ENCODE results near the gene MSH6. TPM values are rescaled to one million over a fixed set of nuclear protein-coding genes. Genes with fewer than 3 reads are reported as not detected.

Gene MSH6
- total RNA-seq, 1 experiment from 2014 or later: 98.0 TPM

DNA sequence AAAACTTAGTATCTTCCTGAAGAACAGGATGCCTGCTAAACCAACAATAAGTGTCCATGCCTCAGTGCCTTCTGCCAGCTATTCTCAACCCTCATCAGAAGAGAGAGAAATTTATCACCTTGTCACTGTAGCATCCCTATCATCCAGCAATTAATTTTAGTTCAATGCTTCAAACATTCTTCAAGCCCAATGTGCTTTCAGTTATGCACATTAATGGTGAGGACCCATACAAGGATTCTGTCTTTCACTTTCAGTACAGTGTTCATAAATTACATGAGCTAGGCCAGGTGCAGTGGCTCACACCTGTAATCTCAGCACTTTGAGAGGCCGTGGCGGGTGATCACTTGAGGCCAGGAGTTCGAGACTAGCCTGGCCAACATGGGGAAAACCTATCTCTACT is 47.0 kb upstream of the MSH6 start:
- H3K9me3 ChIP-seq (ENCODE audit: control insufficient read depth, insufficient read depth, low read depth, low read length): no peaks in the 10 kb centered on the region
- TF ChIP-seq, protein P1, sequence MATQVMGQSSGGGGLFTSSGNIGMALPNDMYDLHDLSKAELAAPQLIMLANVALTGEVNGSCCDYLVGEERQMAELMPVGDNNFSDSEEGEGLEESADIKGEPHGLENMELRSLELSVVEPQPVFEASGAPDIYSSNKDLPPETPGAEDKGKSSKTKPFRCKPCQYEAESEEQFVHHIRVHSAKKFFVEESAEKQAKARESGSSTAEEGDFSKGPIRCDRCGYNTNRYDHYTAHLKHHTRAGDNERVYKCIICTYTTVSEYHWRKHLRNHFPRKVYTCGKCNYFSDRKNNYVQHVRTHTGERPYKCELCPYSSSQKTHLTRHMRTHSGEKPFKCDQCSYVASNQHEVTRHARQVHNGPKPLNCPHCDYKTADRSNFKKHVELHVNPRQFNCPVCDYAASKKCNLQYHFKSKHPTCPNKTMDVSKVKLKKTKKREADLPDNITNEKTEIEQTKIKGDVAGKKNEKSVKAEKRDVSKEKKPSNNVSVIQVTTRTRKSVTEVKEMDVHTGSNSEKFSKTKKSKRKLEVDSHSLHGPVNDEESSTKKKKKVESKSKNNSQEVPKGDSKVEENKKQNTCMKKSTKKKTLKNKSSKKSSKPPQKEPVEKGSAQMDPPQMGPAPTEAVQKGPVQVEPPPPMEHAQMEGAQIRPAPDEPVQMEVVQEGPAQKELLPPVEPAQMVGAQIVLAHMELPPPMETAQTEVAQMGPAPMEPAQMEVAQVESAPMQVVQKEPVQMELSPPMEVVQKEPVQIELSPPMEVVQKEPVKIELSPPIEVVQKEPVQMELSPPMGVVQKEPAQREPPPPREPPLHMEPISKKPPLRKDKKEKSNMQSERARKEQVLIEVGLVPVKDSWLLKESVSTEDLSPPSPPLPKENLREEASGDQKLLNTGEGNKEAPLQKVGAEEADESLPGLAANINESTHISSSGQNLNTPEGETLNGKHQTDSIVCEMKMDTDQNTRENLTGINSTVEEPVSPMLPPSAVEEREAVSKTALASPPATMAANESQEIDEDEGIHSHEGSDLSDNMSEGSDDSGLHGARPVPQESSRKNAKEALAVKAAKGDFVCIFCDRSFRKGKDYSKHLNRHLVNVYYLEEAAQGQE (IDR thresholded peaks at IDR 0.05; ENCODE audit: insufficient read depth in 1 of 2, low read depth in 2 of 2, low read length in 1 of 2): no peak
- TF ChIP-seq SIN3A (IDR thresholded peaks at IDR 0.05; ENCODE audit: borderline replicate concordance, insufficient read depth, low read depth, low read length): no peak
- TF ChIP-seq POLR2AphosphoS5 (IDR thresholded peaks at IDR 0.05; ENCODE audit: low read depth, low read length): no peak
- TF ChIP-seq TCF7L2 (IDR thresholded peaks at IDR 0.05; ENCODE audit: low read depth, low read length): no peak
- TF ChIP-seq, protein P2, sequence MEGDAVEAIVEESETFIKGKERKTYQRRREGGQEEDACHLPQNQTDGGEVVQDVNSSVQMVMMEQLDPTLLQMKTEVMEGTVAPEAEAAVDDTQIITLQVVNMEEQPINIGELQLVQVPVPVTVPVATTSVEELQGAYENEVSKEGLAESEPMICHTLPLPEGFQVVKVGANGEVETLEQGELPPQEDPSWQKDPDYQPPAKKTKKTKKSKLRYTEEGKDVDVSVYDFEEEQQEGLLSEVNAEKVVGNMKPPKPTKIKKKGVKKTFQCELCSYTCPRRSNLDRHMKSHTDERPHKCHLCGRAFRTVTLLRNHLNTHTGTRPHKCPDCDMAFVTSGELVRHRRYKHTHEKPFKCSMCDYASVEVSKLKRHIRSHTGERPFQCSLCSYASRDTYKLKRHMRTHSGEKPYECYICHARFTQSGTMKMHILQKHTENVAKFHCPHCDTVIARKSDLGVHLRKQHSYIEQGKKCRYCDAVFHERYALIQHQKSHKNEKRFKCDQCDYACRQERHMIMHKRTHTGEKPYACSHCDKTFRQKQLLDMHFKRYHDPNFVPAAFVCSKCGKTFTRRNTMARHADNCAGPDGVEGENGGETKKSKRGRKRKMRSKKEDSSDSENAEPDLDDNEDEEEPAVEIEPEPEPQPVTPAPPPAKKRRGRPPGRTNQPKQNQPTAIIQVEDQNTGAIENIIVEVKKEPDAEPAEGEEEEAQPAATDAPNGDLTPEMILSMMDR (IDR thresholded peaks at IDR 0.05): no peak
- intact Hi-C loops (cut with micrococcal nuclease; ENCODE audit: unreplicated experiment): no loop called here
- no peaks in the 10 kb centered on the region for H3K36me3 ChIP-seq (ENCODE audit: control insufficient read depth, insufficient read depth, low read length)
- ChIA-PET POLR2A (no interaction called here), CTCF (no interaction called here)
- H3K4me3 ChIP-seq (ENCODE audit: low read depth in 2 of 2, low read length in 2 of 2): no peak overlapping the region
- BruUV-seq (replicated peaks): no TSS peak
- DNase-seq (ENCODE audit: low read depth, low spot score) (no peak), ATAC-seq (no peak)
- in situ Hi-C loops (cut with HindIII; ENCODE audit: low pct_unique_long_range_greater_than_20kb, low sequenced_read_pairs): no loop called here
- peaks cover 10% of the 10 kb centered on the region for H3K27me3 ChIP-seq (ENCODE audit: control insufficient read depth, insufficient read depth, low read length)
- H3K27ac ChIP-seq (ENCODE audit: low read length): no peak overlapping the region
- no peaks in the 10 kb centered on the region for H3K4me1 ChIP-seq (ENCODE audit: control insufficient read depth, insufficient read depth, low read length)

DNA sequence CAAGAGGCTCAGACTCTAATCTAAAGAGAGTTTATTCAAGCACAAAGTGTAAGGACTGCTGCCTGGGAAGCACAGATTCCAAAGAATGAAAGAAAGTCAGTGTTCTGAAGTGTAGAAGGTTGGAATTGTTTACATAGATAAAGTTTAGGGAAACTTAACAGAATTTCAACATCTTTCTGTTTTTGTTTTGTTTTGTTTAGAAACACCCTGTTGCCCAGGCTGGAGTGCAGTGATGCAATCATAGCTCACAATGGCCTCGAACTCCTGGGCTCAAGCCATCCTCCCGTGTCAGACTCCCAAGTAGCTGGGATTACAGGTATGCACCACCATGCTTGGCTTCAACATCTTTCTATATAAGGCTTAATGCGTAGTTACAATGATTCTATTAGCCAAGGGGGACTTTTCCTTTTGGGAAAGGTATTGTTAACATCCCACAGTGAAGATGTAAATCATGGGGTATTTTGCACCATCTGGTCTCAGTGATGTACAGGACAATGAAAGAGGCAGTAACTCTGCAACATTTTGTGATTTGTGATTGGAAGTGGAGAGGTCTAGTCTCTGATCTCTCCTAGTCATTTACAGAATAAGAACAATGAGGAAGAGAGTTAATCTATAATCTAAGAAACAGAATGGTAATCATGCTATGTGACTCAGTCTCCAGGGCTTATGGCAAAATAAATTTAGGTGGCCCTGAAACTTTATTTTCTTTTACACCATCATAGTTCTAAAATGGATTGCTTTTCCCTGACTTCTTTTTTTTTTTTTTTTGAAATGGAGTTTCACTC is 45.6 kb upstream of the MSH6 start:
- no peaks in the 10 kb centered on the region for H3K36me3 ChIP-seq (ENCODE audit: control insufficient read depth, insufficient read depth, low read length)
- no peak overlapping the region for H3K27ac ChIP-seq (ENCODE audit: low read length)
- no peak for TF ChIP-seq TCF7L2 (IDR thresholded peaks at IDR 0.05; ENCODE audit: low read depth, low read length)
- POLR2A ChIA-PET: no interaction called here
- H3K9me3 ChIP-seq (ENCODE audit: control insufficient read depth, insufficient read depth, low read depth, low read length): no peaks in the 10 kb centered on the region
- H3K27me3 ChIP-seq (ENCODE audit: control insufficient read depth, insufficient read depth, low read length): peaks cover 10% of the 10 kb centered on the region
- BruUV-seq (replicated peaks): no TSS peak
- DNase-seq (ENCODE audit: low read depth, low spot score) (no peak), ATAC-seq (no peak)
- intact Hi-C loops (cut with micrococcal nuclease; ENCODE audit: unreplicated experiment): no loop called here
- in situ Hi-C loops (cut with HindIII; ENCODE audit: low pct_unique_long_range_greater_than_20kb, low sequenced_read_pairs): no loop called here
- no peaks in the 10 kb centered on the region for H3K4me1 ChIP-seq (ENCODE audit: control insufficient read depth, insufficient read depth, low read length)
- CTCF ChIA-PET: no interaction called here
- H3K4me3 ChIP-seq (ENCODE audit: low read depth in 2 of 2, low read length in 2 of 2): no peak overlapping the region

DNA sequence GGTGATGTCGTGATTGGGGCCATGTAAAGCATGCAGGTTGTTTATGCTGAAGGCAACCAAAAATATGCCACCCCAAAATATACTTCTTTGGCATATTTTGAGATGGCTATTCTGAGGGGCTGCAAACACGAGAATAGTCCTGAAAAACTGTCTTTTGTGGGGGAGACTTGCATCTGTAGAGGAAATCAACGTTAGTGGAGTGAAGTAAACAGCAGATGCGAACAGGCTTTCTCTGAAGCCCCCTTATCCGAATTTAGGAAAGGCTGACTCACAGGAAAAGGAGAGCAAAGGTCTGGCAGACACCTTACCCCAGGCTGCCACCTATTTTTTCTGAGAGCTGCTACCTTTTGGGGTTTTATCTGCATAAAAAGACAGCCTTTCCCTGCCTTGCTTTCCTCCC is 44.6 kb upstream of the MSH6 start:
- DNase-seq (ENCODE audit: low read depth, low spot score) (no peak), ATAC-seq (no peak)
- ChIA-PET CTCF (no interaction called here), POLR2A (no interaction called here)
- no peaks in the 10 kb centered on the region for H3K36me3 ChIP-seq (ENCODE audit: control insufficient read depth, insufficient read depth, low read length)
- no TSS peak for BruUV-seq (replicated peaks)
- in situ Hi-C loops (cut with HindIII; ENCODE audit: low pct_unique_long_range_greater_than_20kb, low sequenced_read_pairs) (no loop called here), intact Hi-C loops (cut with micrococcal nuclease; ENCODE audit: unreplicated experiment) (no loop called here)
- H3K27me3 ChIP-seq (ENCODE audit: control insufficient read depth, insufficient read depth, low read length): peaks cover 10% of the 10 kb centered on the region
- H3K9me3 ChIP-seq (ENCODE audit: control insufficient read depth, insufficient read depth, low read depth, low read length): no peaks in the 10 kb centered on the region
- TF ChIP-seq POLR2AphosphoS5 (IDR thresholded peaks at IDR 0.05; ENCODE audit: low read depth, low read length) (no peak), SIN3A (IDR thresholded peaks at IDR 0.05; ENCODE audit: borderline replicate concordance, insufficient read depth, low read depth, low read length) (no peak), TCF7L2 (IDR thresholded peaks at IDR 0.05; ENCODE audit: low read depth, low read length) (no peak)
- TF ChIP-seq, protein P2 (IDR thresholded peaks at IDR 0.05): no peak
- TF ChIP-seq, protein P1 (IDR thresholded peaks at IDR 0.05; ENCODE audit: insufficient read depth in 1 of 2, low read depth in 2 of 2, low read length in 1 of 2): no peak
- H3K27ac ChIP-seq (ENCODE audit: low read length): no peak overlapping the region
- no peaks in the 10 kb centered on the region for H3K4me1 ChIP-seq (ENCODE audit: control insufficient read depth, insufficient read depth, low read length)
- H3K4me3 ChIP-seq (ENCODE audit: low read depth in 2 of 2, low read length in 2 of 2): no peak overlapping the region
